Heart left ventricle (tissue), 13 donors: ENCODE data around the gene UVRAG.

Source experiments
- CTCF ChIP-seq, 12 donors: fragments of 200-600 bp; sonication (generic) in 4 of 12; IDR thresholded peaks; one replicate each; pipeline versions ENCODE4 v1.5.0 to v1.8.0; 2018 to 2022; ENCODE audit warnings: antibody characterized with exemption in 12 of 12, mild to moderate bottlenecking in 5 of 12
- POLR2A ChIP-seq, 2 donors: fragments of 450-650 bp; IDR thresholded peaks; one replicate each; pipeline ENCODE4 v1.6.1; 2017; ENCODE audit warnings: antibody characterized with exemption in 2 of 2, mild to moderate bottlenecking in 2 of 2, moderate library complexity in 2 of 2
- donor health status: ischemic (EF 13 %, LVEDD 7.1; RV severe dilation, severe dysfunction).
- donor health status: DM: no; HTN: yes; CAD: no.
- donor health status: DM: no; HTN: no; CAD: no.
- donor health status: ischemic (EF 25% LVEDD 6.9; RV normal size, moderate dysfunction).
- donor health status: ischemic (EF 25% LVEDD 5.7; RV mildly dilated, moderate dysfunction).
- donor health status: ischemic (EF 35%, LVEDD 5.7; RV mildly dilated, moderate dysfunction).
- donor health status: nonischemic (EF 11% LVEDD 7.7; RV severe dilation, severe dysfunction).
- donor health status: DM: yes; HTN: yes; CAD: no.
- donor health status: PGD.
- donor health status: ischemic (EF 29% LVEDD 5.4; RV normal size, mild dysfunction).
- donor health status: nonischemic (EF 23%, LVEDD 6.1; RV moderate dilation, normal function).

GRCh38 chr11:75851203-75851602 is 36.2 kb downstream of the UVRAG start:
- TF ChIP-seq CTCF (IDR thresholded peaks at IDR 0.05) (no peak), POLR2A (IDR thresholded peaks at IDR 0.05) (no peak)
